Measurements from ENCODE around the gene ZNF678.

Gene ZNF678

GRCh38 chr1:227607336-227607898, 44.1 kb downstream of the ZNF678 start:
- TF ChIP-seq CTCF (IDR thresholded peaks at IDR 0.05; ENCODE audit: insufficient read depth, low read length, missing control alignments) = no peak
- ChIA-PET CTCF (no interaction called here), POLR2A (no interaction called here)
- H3K4me3 ChIP-seq (ENCODE audit: low read depth, low read length) = no peak overlapping the region
- no peak for DNase-seq (ENCODE audit: low read depth, low spot score)

GRCh38 chr1:227612658-227613057, 49.3 kb downstream of the ZNF678 start:
- CTCF ChIA-PET = no interaction called here
- H3K4me3 ChIP-seq (ENCODE audit: low read depth, low read length) = no peak overlapping the region
- no peak for DNase-seq (ENCODE audit: low read depth, low spot score)

GRCh38 chr1:227613526-227613925, 50.2 kb downstream of the ZNF678 start:
- no peak for DNase-seq (ENCODE audit: low read depth, low spot score)
- CTCF ChIA-PET = interaction anchor here (1.1 kb wide), 1 partner anchor 71 kb away, joined by 3 read pairs; no protein-coding TSS in a partner anchor
- TF ChIP-seq CTCF (IDR thresholded peaks at IDR 0.05; ENCODE audit: insufficient read depth, low read length, missing control alignments) = no peak
- H3K4me3 ChIP-seq (ENCODE audit: low read depth, low read length) = no peak overlapping the region
- POLR2A ChIA-PET = no interaction called here

More at GRCh38 chr1:227612658-227613057, 49.3 kb downstream of the ZNF678 start:
- TF ChIP-seq CTCF (IDR thresholded peaks at IDR 0.05; ENCODE audit: insufficient read depth, low read length, missing control alignments) = no peak
- POLR2A ChIA-PET = no interaction called here

GRCh38 chr1:227621211-227621610, 57.9 kb downstream of the ZNF678 start:
- no peak for TF ChIP-seq CTCF (IDR thresholded peaks at IDR 0.05; ENCODE audit: insufficient read depth, low read length, missing control alignments)
- DNase-seq (ENCODE audit: low read depth, low spot score) = no peak
- CTCF ChIA-PET = no interaction called here
- POLR2A ChIA-PET = no interaction called here
- H3K4me3 ChIP-seq (ENCODE audit: low read depth, low read length) = no peak overlapping the region

GRCh38 chr1:227622739-227623475, 59.6 kb downstream of the ZNF678 start:
- POLR2A ChIA-PET = no interaction called here
- H3K4me3 ChIP-seq (ENCODE audit: low read depth, low read length) = no peak overlapping the region
- CTCF ChIA-PET = no interaction called here
- no peak for DNase-seq (ENCODE audit: low read depth, low spot score)
- TF ChIP-seq CTCF (IDR thresholded peaks at IDR 0.05; ENCODE audit: insufficient read depth, low read length, missing control alignments) = no peak

GRCh38 chr1:227632325-227632724, 69.0 kb downstream of the ZNF678 start:
- no peak for DNase-seq (ENCODE audit: low read depth, low spot score)
- CTCF ChIA-PET = no interaction called here

More at GRCh38 chr1:227632325-227632724, 69.0 kb downstream of the ZNF678 start:
- H3K4me3 ChIP-seq (ENCODE audit: low read depth, low read length) = no peak overlapping the region
- POLR2A ChIA-PET = no interaction called here
- TF ChIP-seq CTCF (IDR thresholded peaks at IDR 0.05; ENCODE audit: insufficient read depth, low read length, missing control alignments) = no peak
